WTC11 (cell line): Measurements from ENCODE around the gene KRTAP21-1. TPM values are rescaled to one million over a fixed set of nuclear protein-coding genes. Genes with fewer than 3 reads are reported as not detected.

Source experiments
- ATAC-seq: fragments of 200-7000 bp; cut with Tn5 transposase; 2 replicates; pipeline ENCODE4 v1.10.0; 2021; ENCODE audit warnings: mild to moderate bottlenecking, moderate library complexity
- CTCF ChIA-PET: fragments of 300-600 bp; sonication (Branson Sonifier 250); formaldehyde crosslinking; loops from one replicate; lab custom pipeline; 2021; ENCODE audit warnings: antibody characterized with exemption; lab: Charles Lee
- POLR2A ChIA-PET: fragments of 350-600 bp; sonication (Branson Sonifier 250); formaldehyde crosslinking; loops from one replicate; lab custom pipeline; 2021; ENCODE audit warnings: antibody characterized with exemption; lab: Charles Lee
- DNase-seq: peaks from one replicate; pipeline ENCODE4 v3.0.0; 2021; ENCODE audit warnings: low spot score
- H3K27ac Mint-ChIP-seq: 2 replicates; pipeline ENCODE4 v1.8.0; 2021; ENCODE audit warnings: mixed read lengths
- H3K27me3 Mint-ChIP-seq: 2 replicates; pipeline ENCODE4 v1.8.0; 2021; ENCODE audit warnings: low read depth, mild to moderate bottlenecking, moderate library complexity, mixed read lengths
- H3K36me3 Mint-ChIP-seq: 2 replicates; pipeline ENCODE4 v1.8.0; 2021; ENCODE audit warnings: mixed read lengths
- H3K4me1 Mint-ChIP-seq: 2 replicates; pipeline ENCODE4 v1.8.0; 2022; ENCODE audit warnings: mixed read lengths
- H3K4me3 Mint-ChIP-seq: 2 replicates; pipeline ENCODE4 v1.8.0; 2021; ENCODE audit warnings: mild to moderate bottlenecking, moderate library complexity, mixed read lengths
- H3K9me3 Mint-ChIP-seq: 2 replicates; pipeline ENCODE4 v1.8.0; 2021; ENCODE audit warnings: mixed read lengths
- CBFB ChIP-seq: sonication (generic); formaldehyde crosslinking; IDR thresholded peaks from 2 replicates; pipeline ENCODE4 v1.8.1; 2022; ENCODE audit warnings: mild to moderate bottlenecking, low read depth, missing genetic modification reagents
- ELF4 ChIP-seq: sonication (generic); formaldehyde crosslinking; IDR thresholded peaks from 2 replicates; pipeline ENCODE4 v1.8.1; 2022; ENCODE audit warnings: low read depth, mild to moderate bottlenecking, moderate library complexity, missing genetic modification reagents
- EMX1 ChIP-seq: fragments of 250-450 bp; sonication (Bioruptor Pico); IDR thresholded peaks from 2 replicates; pipeline ENCODE4 v1.8.0; 2021; ENCODE audit warnings: mild to moderate bottlenecking
- ESRRA ChIP-seq: sonication (generic); formaldehyde crosslinking; IDR thresholded peaks from 2 replicates; pipeline ENCODE4 v1.8.1; 2022; ENCODE audit warnings: mild to moderate bottlenecking, missing genetic modification reagents, borderline replicate concordance
- HMGA2 ChIP-seq: fragments of 250-450 bp; sonication (Bioruptor Pico); IDR thresholded peaks from 2 replicates; pipeline ENCODE4 v1.4.0; 2021; ENCODE audit warnings: mild to moderate bottlenecking, moderate library complexity
- IRF2 ChIP-seq: sonication (generic); formaldehyde crosslinking; IDR thresholded peaks from 2 replicates; pipeline ENCODE4 v1.8.0; 2022; ENCODE audit warnings: low read depth, missing genetic modification reagents, borderline replicate concordance
- JAZF1 ChIP-seq: fragments of 250-450 bp; sonication (Bioruptor Pico); IDR thresholded peaks from 2 replicates; pipeline ENCODE4 v1.9.0; 2021; ENCODE audit warnings: moderate library complexity, mild to moderate bottlenecking, inconsistent platforms
- NFATC4 ChIP-seq: fragments of 250-450 bp; sonication (Bioruptor Pico); IDR thresholded peaks from 2 replicates; pipeline ENCODE4 v1.9.0; 2021; ENCODE audit warnings: mild to moderate bottlenecking
- NFE2L1 ChIP-seq: sonication (generic); formaldehyde crosslinking; IDR thresholded peaks from 2 replicates; pipeline ENCODE4 v1.8.1; 2023; ENCODE audit warnings: missing genetic modification reagents
- NR1H2 ChIP-seq: sonication (generic); formaldehyde crosslinking; IDR thresholded peaks from 2 replicates; pipeline ENCODE4 v1.9.0; 2021; ENCODE audit warnings: mild to moderate bottlenecking, moderate library complexity, missing genetic modification reagents
- RELA ChIP-seq: sonication (generic); formaldehyde crosslinking; IDR thresholded peaks from 2 replicates; pipeline ENCODE4 v1.8.1; 2022; ENCODE audit warnings: missing genetic modification reagents, mild to moderate bottlenecking, borderline replicate concordance
- SMAD3 ChIP-seq: sonication (generic); formaldehyde crosslinking; IDR thresholded peaks from 2 replicates; pipeline ENCODE4 v1.8.0; 2022; ENCODE audit warnings: missing genetic modification reagents, mild to moderate bottlenecking, borderline replicate concordance
- SOX15 ChIP-seq: fragments of 250-450 bp; sonication (Bioruptor Pico); IDR thresholded peaks from 2 replicates; pipeline ENCODE4 v1.9.0; 2021; ENCODE audit warnings: mild to moderate bottlenecking
- SP1 ChIP-seq: sonication (generic); formaldehyde crosslinking; conservative IDR thresholded peaks from 2 replicates; pipeline ENCODE4 v1.8.1; 2022; ENCODE audit warnings: missing genetic modification reagents
- TEAD1 ChIP-seq: sonication (generic); formaldehyde crosslinking; IDR thresholded peaks from 2 replicates; pipeline ENCODE4 v1.8.0; 2022; ENCODE audit warnings: mild to moderate bottlenecking, missing genetic modification reagents
- TEAD4 ChIP-seq: sonication (generic); formaldehyde crosslinking; IDR thresholded peaks from 2 replicates; pipeline ENCODE4 v1.8.0; 2022; ENCODE audit warnings: mild to moderate bottlenecking, missing genetic modification reagents
- TP53 ChIP-seq: sonication (generic); formaldehyde crosslinking; IDR thresholded peaks from 2 replicates; pipeline ENCODE4 v1.8.1; 2023; ENCODE audit warnings: mild to moderate bottlenecking, missing genetic modification reagents
- ZBTB21 ChIP-seq: sonication (generic); formaldehyde crosslinking; IDR thresholded peaks from 2 replicates; pipeline ENCODE4 v1.8.1; 2023; ENCODE audit warnings: mild to moderate bottlenecking, missing genetic modification reagents, borderline replicate concordance
- ZNF219 ChIP-seq: sonication (generic); formaldehyde crosslinking; IDR thresholded peaks from 2 replicates; pipeline ENCODE4 v1.8.0; 2023; ENCODE audit warnings: missing genetic modification reagents, mild to moderate bottlenecking, borderline replicate concordance
- ZNF263 ChIP-seq: sonication (generic); formaldehyde crosslinking; IDR thresholded peaks from 2 replicates; pipeline ENCODE4 v1.8.1; 2022; ENCODE audit warnings: low read depth, mild to moderate bottlenecking, moderate library complexity, missing genetic modification reagents
- ZNF317 ChIP-seq: sonication (generic); formaldehyde crosslinking; IDR thresholded peaks from 2 replicates; pipeline ENCODE4 v1.8.1; 2023; ENCODE audit warnings: low read depth, mild to moderate bottlenecking, moderate library complexity, missing genetic modification reagents, borderline replicate concordance
- ZNF416 ChIP-seq: fragments of 250-450 bp; sonication (Bioruptor Pico); IDR thresholded peaks from 2 replicates; pipeline ENCODE4 v1.9.0; 2021; ENCODE audit warnings: mild to moderate bottlenecking, inconsistent platforms
- total RNA-seq: library from RNA; stranded (reverse); gene quantifications from 3 replicates; pipeline ENCODE4 v1.2.3, GENCODE V29; 2021
- TF ChIP-seq, protein P1 (sequence below): fragments of 200-600 bp; IDR thresholded peaks from 2 replicates; pipeline ENCODE4 v1.8.0; 2022; ENCODE audit warnings: antibody characterized with exemption
- TF ChIP-seq, protein P2 (sequence below): sonication (generic); formaldehyde crosslinking; IDR thresholded peaks from 2 replicates; pipeline ENCODE4 v1.8.1; 2022; ENCODE audit warnings: missing genetic modification reagents, borderline replicate concordance
- TF ChIP-seq, protein P3 (sequence below): sonication (generic); formaldehyde crosslinking; conservative IDR thresholded peaks from 2 replicates; pipeline ENCODE4 v1.8.1; 2023; ENCODE audit warnings: mild to moderate bottlenecking, low read depth, missing genetic modification reagents, moderate library complexity
- TF ChIP-seq, protein P4 (sequence below): fragments of 250-450 bp; sonication (Bioruptor Pico); IDR thresholded peaks from 2 replicates; pipeline ENCODE4 v1.8.0; 2021; ENCODE audit warnings: mild to moderate bottlenecking

Gene KRTAP21-1
- total RNA-seq, 1 experiment from 2014 or later, result not detected

DNA sequence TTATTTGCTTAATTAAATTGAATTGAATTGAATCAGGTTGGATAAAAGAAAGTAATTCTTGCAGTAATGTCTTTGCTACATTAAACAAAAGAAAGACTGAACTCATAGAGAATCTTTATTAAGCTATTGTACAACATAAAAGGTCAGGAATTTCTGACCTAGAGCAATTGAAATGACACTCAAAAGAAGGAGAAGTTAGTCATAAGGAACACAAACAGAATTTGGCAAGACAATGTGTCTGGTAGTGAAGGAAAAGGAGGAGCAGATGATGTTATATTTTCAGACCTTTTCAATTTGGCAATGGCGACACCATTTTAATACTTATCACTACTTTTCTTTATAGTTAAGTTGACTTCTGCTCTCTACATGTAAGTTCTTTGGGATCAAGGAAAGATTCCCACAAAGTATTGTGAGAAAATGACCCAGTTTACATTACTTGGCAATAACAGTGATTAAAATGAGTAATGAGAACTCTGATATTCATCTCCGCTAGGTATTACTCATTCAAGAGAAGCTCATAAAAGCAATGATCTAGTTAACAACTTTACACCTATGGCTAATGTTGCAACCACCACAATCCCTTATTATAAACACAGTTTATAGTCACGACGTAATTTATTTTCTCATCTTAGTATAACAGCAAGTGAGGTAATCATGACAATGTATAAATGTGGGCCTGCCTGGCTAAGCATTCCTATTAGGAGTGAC lies 14.7 kb upstream of the KRTAP21-1 start:
- H3K4me1 Mint-ChIP-seq, result no peaks in the 10 kb centered on the region
- no peak overlapping the region for H3K27ac Mint-ChIP-seq
- TF ChIP-seq NFATC4 (CRISPR knock-in tag) (no peak), NR1H2 (CRISPR knock-in tag) (no peak), TP53 (CRISPR knock-in tag) (no peak), ZNF317 (CRISPR knock-in tag) (no peak), JAZF1 (no peak), ZNF416 (CRISPR knock-in tag) (no peak), ZNF219 (CRISPR knock-in tag) (no peak), IRF2 (CRISPR knock-in tag) (no peak), CBFB (CRISPR knock-in tag) (no peak), ZNF263 (CRISPR knock-in tag) (no peak), TEAD4 (CRISPR knock-in tag) (no peak), SMAD3 (no peak)
- TF ChIP-seq, protein P1, sequence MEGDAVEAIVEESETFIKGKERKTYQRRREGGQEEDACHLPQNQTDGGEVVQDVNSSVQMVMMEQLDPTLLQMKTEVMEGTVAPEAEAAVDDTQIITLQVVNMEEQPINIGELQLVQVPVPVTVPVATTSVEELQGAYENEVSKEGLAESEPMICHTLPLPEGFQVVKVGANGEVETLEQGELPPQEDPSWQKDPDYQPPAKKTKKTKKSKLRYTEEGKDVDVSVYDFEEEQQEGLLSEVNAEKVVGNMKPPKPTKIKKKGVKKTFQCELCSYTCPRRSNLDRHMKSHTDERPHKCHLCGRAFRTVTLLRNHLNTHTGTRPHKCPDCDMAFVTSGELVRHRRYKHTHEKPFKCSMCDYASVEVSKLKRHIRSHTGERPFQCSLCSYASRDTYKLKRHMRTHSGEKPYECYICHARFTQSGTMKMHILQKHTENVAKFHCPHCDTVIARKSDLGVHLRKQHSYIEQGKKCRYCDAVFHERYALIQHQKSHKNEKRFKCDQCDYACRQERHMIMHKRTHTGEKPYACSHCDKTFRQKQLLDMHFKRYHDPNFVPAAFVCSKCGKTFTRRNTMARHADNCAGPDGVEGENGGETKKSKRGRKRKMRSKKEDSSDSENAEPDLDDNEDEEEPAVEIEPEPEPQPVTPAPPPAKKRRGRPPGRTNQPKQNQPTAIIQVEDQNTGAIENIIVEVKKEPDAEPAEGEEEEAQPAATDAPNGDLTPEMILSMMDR, result no peak
- TF ChIP-seq, protein P2, sequence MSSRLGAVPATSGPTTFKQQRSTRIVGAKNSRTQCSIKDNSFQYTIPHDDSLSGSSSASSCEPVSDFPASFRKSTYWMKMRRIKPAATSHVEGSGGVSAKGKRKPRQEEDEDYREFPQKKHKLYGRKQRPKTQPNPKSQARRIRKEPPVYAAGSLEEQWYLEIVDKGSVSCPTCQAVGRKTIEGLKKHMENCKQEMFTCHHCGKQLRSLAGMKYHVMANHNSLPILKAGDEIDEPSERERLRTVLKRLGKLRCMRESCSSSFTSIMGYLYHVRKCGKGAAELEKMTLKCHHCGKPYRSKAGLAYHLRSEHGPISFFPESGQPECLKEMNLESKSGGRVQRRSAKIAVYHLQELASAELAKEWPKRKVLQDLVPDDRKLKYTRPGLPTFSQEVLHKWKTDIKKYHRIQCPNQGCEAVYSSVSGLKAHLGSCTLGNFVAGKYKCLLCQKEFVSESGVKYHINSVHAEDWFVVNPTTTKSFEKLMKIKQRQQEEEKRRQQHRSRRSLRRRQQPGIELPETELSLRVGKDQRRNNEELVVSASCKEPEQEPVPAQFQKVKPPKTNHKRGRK (CRISPR knock-in tag), result no peak
- TF ChIP-seq, protein P3, sequence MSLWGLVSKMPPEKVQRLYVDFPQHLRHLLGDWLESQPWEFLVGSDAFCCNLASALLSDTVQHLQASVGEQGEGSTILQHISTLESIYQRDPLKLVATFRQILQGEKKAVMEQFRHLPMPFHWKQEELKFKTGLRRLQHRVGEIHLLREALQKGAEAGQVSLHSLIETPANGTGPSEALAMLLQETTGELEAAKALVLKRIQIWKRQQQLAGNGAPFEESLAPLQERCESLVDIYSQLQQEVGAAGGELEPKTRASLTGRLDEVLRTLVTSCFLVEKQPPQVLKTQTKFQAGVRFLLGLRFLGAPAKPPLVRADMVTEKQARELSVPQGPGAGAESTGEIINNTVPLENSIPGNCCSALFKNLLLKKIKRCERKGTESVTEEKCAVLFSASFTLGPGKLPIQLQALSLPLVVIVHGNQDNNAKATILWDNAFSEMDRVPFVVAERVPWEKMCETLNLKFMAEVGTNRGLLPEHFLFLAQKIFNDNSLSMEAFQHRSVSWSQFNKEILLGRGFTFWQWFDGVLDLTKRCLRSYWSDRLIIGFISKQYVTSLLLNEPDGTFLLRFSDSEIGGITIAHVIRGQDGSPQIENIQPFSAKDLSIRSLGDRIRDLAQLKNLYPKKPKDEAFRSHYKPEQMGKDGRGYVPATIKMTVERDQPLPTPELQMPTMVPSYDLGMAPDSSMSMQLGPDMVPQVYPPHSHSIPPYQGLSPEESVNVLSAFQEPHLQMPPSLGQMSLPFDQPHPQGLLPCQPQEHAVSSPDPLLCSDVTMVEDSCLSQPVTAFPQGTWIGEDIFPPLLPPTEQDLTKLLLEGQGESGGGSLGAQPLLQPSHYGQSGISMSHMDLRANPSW, result no peak
- ATAC-seq (no peak), DNase-seq (no peak)
- POLR2A ChIA-PET, result no interaction called here
- peaks cover 6% of the 10 kb centered on the region for H3K9me3 Mint-ChIP-seq
- H3K27me3 Mint-ChIP-seq, result no peaks in the 10 kb centered on the region
- CTCF ChIA-PET, result interaction anchor here (0.9 kb wide), 1 partner anchor 9 kb away, joined by 4 read pairs; no protein-coding TSS in a partner anchor
- no peaks in the 10 kb centered on the region for H3K36me3 Mint-ChIP-seq
- H3K4me3 Mint-ChIP-seq, result no peak overlapping the region

DNA sequence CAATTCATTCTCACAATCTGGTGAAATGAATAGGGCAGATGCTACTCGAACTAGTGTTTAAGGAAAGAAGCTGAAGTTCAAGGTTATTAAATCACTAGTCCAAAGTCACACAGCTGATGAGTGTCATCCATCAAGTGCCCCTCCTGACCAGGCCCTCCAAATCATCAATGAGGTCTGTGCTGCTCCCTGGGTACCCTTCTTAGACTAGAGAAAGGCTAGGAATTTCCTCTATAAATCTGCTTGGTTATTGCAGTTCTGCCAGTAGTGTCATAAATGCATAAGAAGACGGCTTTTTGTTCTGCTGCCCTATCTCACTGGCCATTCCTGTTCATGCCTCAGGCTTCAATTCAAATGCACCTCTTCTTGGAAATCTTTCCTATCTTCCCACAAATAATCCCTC lies 5.5 kb upstream of the KRTAP21-1 start:
- H3K36me3 Mint-ChIP-seq, result no peaks in the 10 kb centered on the region
- CTCF ChIA-PET, result no interaction called here
- DNase-seq (no peak), ATAC-seq (no peak)
- H3K9me3 Mint-ChIP-seq, result no peaks in the 10 kb centered on the region
- no peak overlapping the region for H3K27ac Mint-ChIP-seq
- no peaks in the 10 kb centered on the region; the same call in 1 of the 2 replicates for H3K27me3 Mint-ChIP-seq
- POLR2A ChIA-PET, result no interaction called here
- no peaks in the 10 kb centered on the region for H3K4me1 Mint-ChIP-seq
- no peak overlapping the region for H3K4me3 Mint-ChIP-seq
- TF ChIP-seq HMGA2 (CRISPR knock-in tag) (no peak), SP1 (no peak), RELA (CRISPR knock-in tag) (no peak), SOX15 (no peak), TEAD1 (CRISPR knock-in tag) (no peak), ESRRA (CRISPR knock-in tag) (no peak), EMX1 (CRISPR knock-in tag) (no peak), NFE2L1 (CRISPR knock-in tag) (no peak), ELF4 (CRISPR knock-in tag) (no peak), ZBTB21 (CRISPR knock-in tag) (no peak)
- TF ChIP-seq, protein P2 (CRISPR knock-in tag), result no peak
- TF ChIP-seq, protein P4, sequence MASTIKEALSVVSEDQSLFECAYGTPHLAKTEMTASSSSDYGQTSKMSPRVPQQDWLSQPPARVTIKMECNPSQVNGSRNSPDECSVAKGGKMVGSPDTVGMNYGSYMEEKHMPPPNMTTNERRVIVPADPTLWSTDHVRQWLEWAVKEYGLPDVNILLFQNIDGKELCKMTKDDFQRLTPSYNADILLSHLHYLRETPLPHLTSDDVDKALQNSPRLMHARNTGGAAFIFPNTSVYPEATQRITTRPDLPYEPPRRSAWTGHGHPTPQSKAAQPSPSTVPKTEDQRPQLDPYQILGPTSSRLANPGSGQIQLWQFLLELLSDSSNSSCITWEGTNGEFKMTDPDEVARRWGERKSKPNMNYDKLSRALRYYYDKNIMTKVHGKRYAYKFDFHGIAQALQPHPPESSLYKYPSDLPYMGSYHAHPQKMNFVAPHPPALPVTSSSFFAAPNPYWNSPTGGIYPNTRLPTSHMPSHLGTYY, result no peak
